HG03378 (cell line): Measurements from ENCODE around the gene PGD.
"Not testable (repeated sequence)": the region's sequence is repeated elsewhere in the genome, so short reads cannot be mapped to it uniquely, and the experiment has no call there.

Experiments
- ATAC-seq: cut with Tn5 transposase; IDR thresholded peaks from one replicate; pipeline ENCODE4 v1.9.1; 2021; ENCODE audit warnings: mild to moderate bottlenecking, moderate library complexity; ENCODE audit not compliant: unreplicated experiment

Gene PGD

DNA sequence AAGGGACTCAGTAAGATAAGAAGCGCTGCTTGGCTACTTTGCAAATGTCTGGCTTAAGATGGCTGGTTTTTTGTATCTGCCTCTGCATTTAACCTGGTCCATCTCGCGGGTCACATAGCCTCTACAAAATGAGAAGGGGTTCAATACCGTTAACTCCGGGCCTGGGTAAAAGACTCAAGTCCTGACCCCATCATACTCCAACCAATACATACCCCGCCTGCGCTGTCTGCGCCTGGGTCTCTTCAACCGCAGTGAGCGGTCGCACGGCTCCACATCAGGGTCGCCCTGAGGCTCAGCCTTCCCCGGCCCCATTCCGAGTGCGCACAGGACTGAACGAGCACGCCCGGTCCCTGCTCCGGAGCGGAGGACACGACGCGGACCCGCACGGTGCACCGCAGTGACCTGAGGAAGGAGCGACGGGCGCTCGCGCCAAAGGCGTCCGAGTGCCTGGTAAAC, 558 bp upstream of the PGD start:
- no peak for ATAC-seq

DNA sequence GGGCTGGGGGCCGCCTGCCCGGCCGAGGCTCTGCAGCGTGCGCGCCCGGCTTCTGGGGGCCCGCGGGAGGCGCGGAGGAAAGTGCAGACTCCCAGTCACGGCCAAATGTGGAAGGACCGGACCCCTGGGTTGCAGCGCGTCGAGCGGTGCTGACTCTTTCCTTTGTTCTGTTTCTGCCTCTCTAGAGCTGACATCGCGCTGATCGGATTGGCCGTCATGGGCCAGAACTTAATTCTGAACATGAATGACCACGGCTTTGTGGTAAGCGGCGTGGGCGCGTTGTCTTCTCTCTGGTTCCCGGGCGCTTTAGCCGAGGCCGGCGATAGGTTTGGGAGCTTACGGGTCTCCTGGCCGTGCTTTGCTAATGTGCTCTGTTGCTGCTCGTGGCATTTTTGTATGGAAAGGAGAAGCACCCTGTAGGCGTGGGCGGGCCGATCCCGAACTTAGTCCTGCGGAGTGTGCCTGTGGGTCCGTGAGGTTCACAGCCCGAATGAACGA, 629 bp downstream of the PGD start:
- no peak for ATAC-seq

DNA sequence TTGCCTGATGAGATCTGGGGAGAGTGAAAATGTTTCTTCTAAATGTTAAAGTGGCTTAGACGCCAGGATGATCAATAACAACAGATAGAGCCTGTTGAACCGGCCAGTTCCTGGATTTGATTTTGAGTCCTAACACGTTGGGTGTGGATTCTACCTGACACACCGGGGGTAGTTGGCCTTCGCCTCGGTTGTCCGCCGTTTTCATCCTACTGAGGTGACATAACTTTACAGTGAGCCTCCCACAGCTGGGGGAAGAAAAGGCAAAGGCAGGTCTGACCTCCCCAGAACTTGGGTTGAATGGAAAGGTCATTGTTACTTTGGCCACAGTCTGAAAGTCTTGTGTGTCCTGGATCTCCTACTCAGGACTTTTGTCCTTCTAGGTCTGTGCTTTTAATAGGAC, 1.1 kb downstream of the PGD start:
- ATAC-seq, result no peak

DNA sequence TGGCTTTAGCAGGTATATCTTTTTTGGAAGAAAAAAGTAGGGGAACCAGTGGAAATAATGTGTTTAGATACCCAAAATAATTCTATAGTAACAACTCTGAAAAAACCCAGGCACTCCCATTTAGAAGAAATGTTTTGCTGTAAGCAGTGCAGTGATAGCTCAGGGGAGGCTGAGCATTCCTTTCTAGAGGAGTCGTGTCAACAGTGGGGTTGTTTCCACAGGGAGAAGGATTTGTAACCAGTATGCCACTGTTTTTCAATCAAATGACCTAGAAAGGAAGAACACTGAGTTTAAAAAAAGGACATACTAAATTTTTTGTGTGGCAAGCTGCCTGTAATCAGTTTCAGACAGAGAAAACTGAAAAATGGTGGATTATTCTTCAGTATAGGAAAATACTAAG, 2.4 kb downstream of the PGD start:
- no peak for ATAC-seq

DNA sequence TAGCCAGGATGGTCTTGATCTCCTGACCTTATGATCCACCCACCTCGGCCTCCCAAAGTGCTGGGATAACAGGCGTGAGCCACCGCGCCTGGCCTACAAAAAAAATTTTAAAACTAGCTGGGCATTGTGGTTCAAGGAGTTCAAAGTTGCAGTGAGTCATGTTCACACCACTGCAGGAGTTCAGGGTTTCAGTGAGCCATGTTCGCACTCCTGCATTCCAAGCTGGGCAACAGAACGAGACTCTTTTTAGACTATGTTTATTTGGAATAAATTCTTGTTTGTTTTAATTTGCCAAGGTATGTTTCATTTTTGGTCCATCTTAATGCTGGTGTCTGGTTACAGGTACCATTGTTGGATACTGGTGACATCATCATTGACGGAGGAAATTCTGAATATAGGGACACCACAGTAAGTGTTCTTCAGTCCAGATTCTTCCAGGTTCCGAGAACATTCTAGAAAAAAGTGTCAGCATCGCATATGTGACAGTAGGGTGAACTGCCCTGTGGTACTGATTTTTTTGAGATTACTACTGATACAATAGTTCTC, 3.9 kb downstream of the PGD start:
- no peak for ATAC-seq

DNA sequence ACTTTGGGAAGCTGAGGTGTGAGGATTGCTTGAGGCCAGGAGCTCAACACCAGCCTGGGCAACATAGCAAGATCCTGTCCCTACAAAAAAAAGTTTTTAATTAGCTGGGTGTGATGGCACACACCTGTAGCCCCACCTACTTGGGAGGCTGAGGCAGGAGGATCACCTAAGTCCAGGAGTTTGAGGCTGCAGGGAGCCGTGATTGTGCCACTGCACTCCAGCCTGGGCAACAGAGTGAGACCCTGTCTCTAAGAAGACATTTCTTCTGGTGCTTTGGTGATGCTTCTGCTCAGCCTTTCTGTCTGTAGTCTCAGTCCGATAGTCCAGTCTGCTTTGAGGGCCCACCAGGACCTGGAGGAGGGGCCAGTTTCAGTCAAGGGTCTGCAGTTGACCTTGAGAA, 8.3 kb downstream of the PGD start:
- ATAC-seq, result no peak

DNA sequence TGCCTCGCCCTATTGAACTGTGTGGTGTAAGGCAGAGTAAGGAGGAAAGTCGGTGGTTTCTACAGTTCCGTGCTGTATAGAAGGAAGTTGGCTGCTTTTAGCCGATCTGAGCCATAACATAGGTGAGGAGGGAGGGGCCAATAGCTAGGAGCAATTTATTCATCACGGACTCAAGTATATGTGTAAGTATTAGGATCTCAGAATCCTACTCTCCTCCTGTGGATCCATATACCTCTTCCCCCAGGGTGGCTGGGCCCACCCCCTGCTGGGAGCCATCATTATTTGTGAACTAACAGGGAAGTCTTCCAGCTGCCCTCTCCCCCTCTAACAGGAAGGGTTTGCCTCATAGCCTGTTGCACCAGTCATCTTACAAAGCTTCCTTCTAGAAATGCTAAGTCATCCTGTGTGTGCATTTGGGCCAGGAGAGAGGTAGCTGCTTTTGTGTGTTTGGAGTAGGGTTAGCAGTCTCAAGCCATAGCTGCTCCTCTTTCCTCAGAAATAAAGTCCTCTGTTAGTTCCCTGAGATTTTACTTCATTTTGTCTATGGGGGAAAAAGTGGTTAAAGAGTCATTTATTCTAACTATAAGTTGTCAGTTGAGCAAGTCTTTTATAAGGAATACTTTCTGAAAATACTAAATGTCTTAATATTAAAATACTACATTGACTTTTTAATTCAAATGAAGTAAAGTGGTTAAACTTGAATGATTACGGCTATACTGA, 16.5 kb downstream of the PGD start:
- ATAC-seq, result no peak

DNA sequence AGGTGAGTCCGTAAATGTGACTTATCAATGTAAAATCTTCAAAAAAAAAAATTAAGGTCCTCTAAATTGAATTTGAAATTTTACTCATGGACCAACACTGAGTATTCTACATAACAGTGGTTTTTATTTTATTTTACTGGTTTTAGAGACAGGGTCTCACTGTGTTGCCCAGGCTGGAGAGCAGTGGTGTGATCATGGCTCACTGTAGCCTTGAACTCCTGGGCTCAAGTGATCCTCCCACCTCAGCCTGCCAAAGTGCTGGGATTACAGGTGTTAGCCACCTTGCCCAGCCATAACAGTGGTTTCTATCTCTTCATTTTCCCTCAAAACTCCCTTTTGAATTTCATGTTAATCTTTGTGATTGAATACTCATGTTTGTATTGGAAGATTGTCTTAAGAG, 17.1 kb downstream of the PGD start:
- ATAC-seq, result not testable (repeated sequence)

DNA sequence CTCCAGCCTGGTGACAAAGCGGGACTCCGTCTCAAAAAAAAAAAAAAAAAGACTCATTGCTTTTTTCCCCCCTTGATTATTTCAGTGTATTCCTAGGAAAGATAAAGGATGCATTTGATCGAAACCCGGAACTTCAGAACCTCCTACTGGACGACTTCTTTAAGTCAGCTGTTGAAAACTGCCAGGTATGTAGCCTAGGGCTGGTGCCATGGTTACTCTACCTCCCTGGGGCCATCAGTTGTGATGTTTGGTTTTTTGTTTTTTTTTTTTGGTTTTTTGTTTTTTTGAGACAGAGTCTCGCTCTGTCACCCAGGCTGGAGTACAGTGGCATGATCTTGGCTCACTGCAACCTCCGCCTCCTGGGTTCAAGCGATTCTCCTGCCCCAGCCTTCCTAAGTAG, 19.9 kb downstream of the PGD start:
- not testable (repeated sequence) for ATAC-seq

DNA sequence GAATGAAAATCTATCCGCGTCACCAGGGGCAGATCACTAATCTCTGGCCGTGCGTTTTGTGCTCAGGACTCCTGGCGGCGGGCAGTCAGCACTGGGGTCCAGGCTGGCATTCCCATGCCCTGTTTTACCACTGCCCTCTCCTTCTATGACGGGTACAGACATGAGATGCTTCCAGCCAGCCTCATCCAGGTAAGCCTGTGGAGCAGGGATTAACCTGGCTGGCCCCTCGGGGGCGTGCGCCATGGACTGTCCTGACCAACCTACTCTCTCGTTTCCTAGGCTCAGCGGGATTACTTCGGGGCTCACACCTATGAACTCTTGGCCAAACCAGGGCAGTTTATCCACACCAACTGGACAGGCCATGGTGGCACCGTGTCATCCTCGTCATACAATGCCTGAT, 20.5 kb downstream of the PGD start:
- no peak for ATAC-seq

DNA sequence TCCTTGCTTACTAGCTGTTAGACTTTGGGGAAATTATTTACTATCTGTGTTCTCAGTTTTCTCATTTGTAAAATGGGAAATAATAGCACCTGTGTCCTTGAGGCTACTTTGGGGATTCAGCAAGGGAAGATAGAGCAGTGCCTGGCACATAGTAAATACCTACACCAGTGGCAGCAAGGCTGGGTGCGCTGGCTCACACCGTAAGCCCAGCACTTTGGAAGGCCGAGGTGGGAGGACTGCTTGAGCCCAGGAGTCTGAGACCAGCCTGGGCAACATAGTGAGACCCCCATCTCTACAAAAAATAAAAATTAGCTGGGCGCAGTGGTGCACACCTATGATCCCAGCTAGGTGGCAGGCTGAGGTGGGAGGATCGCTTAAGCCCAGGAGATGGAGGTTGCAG, 22.8 kb downstream of the PGD start:
- no peak for ATAC-seq

DNA sequence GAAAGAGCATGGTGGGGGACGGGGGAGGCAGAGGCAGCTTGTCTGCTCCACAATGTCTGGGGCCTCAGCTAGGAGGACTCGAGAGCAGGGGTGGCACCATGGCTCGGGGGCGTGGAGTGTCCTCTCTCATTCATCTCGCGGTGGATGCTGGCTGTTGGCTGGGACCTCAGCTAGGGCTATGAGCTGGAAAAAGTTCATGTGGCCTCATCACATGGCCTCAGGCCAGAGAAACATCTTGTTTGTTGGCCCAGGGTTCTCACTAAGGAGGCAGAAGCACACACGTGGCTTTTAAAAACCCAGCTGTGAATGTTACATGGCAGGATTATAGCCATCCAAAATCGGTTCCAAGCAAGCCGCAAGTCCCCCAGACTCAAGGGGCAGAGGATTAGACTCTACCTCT, 25.2 kb downstream of the PGD start:
- ATAC-seq, result no peak

DNA sequence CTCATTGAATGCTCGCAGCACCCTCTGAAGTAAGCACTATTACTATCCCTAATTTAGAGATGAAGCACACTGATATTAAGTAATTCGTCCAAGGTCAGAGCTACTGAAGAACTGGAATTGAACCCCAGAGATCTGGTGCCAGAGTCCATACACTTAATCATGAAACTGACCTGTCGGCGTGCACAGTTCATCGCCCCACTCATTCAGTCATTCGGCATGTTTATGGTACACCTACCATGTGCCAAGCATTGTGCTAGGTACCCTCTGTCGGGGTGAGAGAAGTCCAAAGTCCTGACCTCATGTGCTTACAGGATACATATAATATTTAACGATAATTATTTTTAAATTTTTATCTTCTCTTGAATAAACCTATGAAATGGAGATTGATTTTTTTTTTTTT, 25.8 kb downstream of the PGD start:
- ATAC-seq, result no peak

DNA sequence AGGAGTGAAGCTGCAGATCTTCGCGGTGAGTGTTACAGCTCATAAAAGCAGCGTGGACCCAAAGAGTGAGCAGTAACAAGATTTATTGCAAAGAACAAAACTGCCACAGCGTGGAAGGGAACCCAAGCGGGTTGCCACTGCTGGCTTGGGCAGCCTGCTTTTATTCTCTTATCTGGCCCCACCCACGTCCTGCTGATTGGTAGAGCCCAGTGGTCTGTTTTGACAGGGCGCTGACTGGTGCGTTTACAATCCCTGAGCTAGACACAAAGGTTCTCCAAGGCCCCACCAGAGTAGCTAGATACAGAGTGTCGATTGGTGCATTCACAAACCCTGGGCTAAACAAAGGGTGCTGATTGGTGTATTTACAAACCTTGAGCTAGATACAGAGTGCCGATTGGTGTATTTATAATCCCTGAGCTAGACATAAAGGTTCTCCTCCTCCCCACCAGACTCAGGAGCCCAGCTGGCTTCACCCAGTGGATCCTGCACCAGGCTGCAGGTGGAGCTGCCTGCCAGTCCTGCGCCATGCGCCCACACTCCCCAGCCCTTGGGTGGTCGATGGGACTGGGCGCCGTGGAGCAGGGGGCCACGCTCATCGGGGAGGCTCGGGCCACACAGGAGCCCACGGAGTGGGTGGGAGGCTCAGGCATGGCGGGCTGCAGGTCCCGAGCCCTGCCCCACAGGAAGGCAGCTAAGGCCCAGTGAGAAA, 27.1 kb downstream of the PGD start:
- not testable (repeated sequence) for ATAC-seq

DNA sequence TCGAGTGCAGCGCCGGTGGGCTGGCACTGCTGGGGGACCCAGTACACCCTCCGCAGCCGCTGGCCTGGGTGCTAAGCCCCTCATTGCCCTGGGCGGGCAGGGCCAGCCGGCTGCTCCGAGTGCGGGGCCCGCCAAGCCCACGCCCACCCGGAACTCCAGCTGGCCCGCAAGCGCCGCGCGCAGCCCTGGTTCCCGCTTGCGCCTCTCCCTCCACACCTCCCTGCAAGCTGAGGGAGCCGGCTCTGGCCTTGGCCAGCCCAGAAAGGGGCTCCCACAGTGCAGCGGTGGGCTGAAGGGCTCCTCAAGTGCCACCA, 27.6 kb downstream of the PGD start:
- not testable (repeated sequence) for ATAC-seq

DNA sequence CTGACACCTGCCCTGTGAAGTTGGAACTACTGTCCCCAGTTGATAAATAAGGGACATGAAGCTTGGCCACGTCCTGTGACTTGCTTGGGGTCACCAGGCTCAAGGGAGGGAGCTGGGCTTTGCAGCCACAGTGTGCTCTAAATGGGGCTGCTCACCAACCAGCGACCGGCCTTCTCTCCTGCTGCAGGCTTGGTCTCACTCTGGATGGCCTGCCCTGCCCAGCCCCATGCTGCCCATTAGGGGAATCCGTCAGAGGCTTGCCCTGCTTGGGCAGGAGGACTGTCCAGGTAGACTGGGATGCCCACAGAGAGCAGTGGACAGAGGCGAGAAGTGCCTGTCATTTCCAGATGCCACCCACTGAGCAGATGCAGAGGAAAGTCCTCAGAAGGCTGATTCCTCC, 30.1 kb downstream of the PGD start:
- ATAC-seq, result no peak

DNA sequence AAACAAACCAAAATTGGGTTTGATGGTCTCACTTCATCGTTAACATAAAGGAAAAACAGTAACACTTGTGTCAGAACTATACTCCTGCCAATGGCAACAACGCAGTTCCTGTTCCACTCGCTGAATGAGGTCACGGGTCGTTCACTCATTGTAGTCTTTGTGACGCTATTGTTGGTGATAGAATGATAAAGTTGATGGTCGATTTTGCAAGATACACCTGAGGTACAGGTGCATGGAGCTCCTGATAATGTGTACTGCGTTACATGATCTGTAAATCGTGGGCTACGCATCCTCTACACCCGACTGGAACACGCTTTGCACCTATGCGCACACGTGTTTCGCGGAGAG, 31.0 kb downstream of the PGD start:
- peak; percentile 29 for ATAC-seq

DNA sequence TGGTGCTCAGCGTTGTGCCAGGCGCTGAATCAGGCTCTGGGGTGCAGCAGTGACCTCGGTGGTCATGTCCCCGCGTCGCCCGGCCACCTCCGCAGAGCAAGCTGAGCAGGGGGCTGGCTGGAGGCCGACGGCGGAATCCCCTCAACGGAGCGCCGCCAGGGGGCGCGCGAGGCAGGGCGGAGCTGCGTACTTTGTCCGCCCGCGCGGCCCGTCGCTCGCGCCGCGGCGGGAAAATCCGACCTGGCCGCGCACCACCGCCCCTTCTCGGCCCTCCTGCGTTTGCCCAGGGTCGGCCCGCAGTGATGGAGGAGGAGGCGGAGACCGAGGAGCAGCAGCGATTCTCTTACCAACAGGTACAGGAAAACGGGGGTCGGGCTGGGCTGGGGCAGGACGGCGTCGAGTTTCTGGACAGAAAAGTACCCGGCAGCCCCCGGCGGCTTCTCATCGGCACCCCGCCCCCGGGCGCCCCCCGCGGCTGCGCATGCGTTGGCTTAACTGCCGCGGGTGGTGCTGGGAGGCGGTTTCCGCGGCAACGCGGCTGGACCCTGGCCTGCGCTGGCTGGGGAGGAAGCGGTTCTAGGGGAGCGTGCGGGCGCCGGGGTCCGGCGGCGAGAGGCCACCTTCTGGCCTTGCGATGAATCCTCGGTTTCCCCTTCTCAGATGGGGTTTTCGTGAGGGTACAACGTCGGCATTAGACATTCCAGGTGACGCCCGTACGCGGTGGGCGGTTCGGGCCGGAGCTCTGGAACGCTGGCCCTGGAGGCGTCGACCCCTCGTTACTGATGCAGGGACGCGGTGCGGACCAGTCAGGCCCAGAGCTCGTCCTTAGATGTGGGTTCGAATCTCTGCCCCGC, 31.6 kb downstream of the PGD start, which contains the start of gene CENPS:
Gene CENPS (plus strand): TSS at position 218 of the 854 bp plus-strand sequence. CDS start 85 bp downstream, at position 303.
- ATAC-seq, result peak; percentile 52

DNA sequence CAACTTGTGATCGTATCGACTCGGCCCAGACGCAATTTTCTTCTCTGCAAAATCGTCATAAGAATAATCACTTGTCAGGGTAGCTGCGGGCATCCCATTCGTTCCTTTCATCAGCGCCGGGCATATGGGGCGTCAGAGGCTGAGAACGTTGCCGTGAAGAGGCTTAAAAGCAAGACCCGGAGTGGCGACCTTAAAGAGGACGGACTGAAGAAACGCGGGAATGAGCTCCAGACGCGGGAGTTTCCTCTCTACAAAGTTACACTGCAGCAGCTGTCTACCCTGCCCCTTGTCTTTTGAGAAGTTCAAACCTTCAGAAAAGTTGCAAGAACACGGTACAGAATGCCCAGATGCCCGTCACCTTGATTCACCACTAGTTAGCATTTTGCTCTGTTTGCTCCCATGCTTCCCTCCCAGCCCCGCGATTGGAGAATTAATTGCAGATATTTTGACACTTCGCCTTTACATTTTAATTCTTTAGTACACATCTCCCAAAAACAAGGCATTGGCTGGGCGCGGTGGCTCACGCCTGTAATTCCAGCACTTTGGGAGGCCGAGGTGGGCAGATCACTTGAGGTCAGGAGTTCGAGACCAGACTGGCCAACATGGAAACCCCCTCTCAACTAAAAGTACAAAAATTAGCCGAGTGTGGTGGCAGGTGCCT, 32.3 kb downstream of the PGD start:
- ATAC-seq, result no peak

DNA sequence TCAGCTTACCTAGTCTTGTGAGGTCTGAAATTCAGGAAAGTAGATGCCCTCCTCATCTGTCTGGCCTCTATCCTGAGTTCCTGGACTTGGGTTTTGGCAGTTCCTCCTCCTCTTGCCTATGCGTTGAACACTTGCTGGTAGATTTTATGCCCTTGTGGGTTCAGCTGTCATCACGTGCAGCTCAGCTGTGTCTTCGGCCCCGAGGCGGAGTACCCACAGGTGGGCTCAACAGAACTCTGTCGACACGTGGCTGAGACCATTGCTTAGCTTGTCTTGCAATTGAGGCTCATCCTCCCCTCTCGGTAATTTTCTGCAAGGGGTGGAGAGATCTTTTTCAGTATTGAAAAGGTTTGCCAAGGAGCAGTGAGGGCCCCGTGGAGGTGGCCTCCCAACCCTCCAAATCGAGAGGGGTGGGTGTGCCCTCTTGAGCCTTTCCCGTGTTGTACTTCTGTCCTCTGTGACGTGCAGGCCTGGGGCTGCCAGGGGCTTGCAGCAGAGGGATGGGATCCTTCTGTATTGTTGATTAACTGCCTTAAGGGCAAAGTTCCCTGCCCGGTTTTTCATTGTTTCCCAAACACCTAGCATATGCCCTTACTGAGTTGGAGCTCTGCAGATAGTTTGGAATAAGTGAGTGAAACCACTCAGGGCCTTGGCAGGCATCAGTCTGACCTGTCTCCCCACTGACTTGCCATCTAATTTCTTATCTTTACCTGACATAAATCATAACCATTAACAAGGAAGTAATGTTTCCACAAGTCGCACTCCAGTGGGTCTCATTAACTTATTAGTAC, 34.2 kb downstream of the PGD start:
- ATAC-seq, result no peak
